ENCODE data around the gene REG4.
A peak's percentile ranks its signal among the peaks of the same experiment; 100 is the strongest.

The REG4 gene

GRCh38 chr1:119816407-119816806 lies 5.1 kb upstream of the REG4 start:
- Mint-ChIP-seq H3K27ac (no peak overlapping the region), H3K4me1 (no peaks in the 10 kb centered on the region), H3K4me3 (no peak overlapping the region), H3K27me3 (peaks cover 27% of the 10 kb centered on the region), H3K9me3 (no peaks in the 10 kb centered on the region)
- no peak for ATAC-seq
- no peak for DNase-seq

- Mint-ChIP-seq H3K27me3 (peaks cover 23% of the 10 kb centered on the region), H3K9me3 (no peaks in the 10 kb centered on the region), H3K4me3 (no peak overlapping the region), H3K4me1 (no peaks in the 10 kb centered on the region), H3K27ac (no peak overlapping the region)
- no peak for DNase-seq
- no peak for ATAC-seq
These were observed 4.7 kb upstream of the REG4 start for GRCh38 chr1:119815928-119816327.

- ATAC-seq (no peak), DNase-seq (no peak)
- Mint-ChIP-seq H3K27ac (no peak overlapping the region), H3K4me3 (no peak overlapping the region), H3K9me3 (no peaks in the 10 kb centered on the region), H3K27me3 (peaks cover 20% of the 10 kb centered on the region), H3K4me1 (no peaks in the 10 kb centered on the region)
These were observed 4.1 kb upstream of the REG4 start for GRCh38 chr1:119815361-119815760.

GRCh38 chr1:119814288-119814687 lies 3.0 kb upstream of the REG4 start:
- no peak for ATAC-seq
- no peak overlapping the region for H3K27ac Mint-ChIP-seq
- H3K4me3 Mint-ChIP-seq: no peak overlapping the region
- H3K9me3 Mint-ChIP-seq: no peaks in the 10 kb centered on the region
- H3K4me1 Mint-ChIP-seq: peaks cover under 1% of the 10 kb centered on the region
- H3K27me3 Mint-ChIP-seq: peaks cover 20% of the 10 kb centered on the region
- DNase-seq: no peak

GRCh38 chr1:119811985-119812557 lies 811 bp upstream of the REG4 start:
- no peak overlapping the region for H3K27ac Mint-ChIP-seq
- ATAC-seq (peak; percentile 56), DNase-seq (no peak)

GRCh38 chr1:119808972-119809550 lies 2.2 kb downstream of the REG4 start:
- H3K9me3 Mint-ChIP-seq: no peaks in the 10 kb centered on the region
- H3K27ac Mint-ChIP-seq: no peak overlapping the region
- peak; percentile 54 to 72 for DNase-seq
- ATAC-seq: peak; percentile 89
- H3K4me3 Mint-ChIP-seq: peak overlapping the region; percentile 24 to 33
- H3K4me1 Mint-ChIP-seq: peaks cover 11% of the 10 kb centered on the region
- H3K27me3 Mint-ChIP-seq: peaks cover 39% of the 10 kb centered on the region

More at GRCh38 chr1:119811985-119812557, 811 bp upstream of the REG4 start:
- Mint-ChIP-seq H3K27me3 (peaks cover 37% of the 10 kb centered on the region), H3K9me3 (no peaks in the 10 kb centered on the region), H3K4me1 (peaks cover 5% of the 10 kb centered on the region), H3K4me3 (no peak overlapping the region)

GRCh38 chr1:119808491-119808890 lies 2.8 kb downstream of the REG4 start:
- Mint-ChIP-seq H3K27ac (peak overlapping the region in 1 of 2 donors; percentile 59), H3K4me3 (no peak overlapping the region), H3K9me3 (no peaks in the 10 kb centered on the region), H3K4me1 (peaks cover 11% of the 10 kb centered on the region), H3K27me3 (peaks cover 39% of the 10 kb centered on the region)
- ATAC-seq: no peak
- no peak for DNase-seq

- H3K27ac Mint-ChIP-seq: no peak overlapping the region
- H3K9me3 Mint-ChIP-seq: no peaks in the 10 kb centered on the region
- H3K4me1 Mint-ChIP-seq: peaks cover 11% of the 10 kb centered on the region
- DNase-seq: no peak
- peaks cover 33% of the 10 kb centered on the region for H3K27me3 Mint-ChIP-seq
- ATAC-seq: peak; percentile 52
- H3K4me3 Mint-ChIP-seq: no peak overlapping the region
These were observed 4.8 kb downstream of the REG4 start for GRCh38 chr1:119806489-119806888.

GRCh38 chr1:119805746-119806145 lies 5.5 kb downstream of the REG4 start:
- Mint-ChIP-seq H3K27ac (peak overlapping the region in 1 of 2 donors; percentile 4), H3K27me3 (peaks cover 31% of the 10 kb centered on the region), H3K4me1 (peaks cover 12% of the 10 kb centered on the region), H3K4me3 (no peak overlapping the region), H3K9me3 (no peaks in the 10 kb centered on the region)
- no peak for DNase-seq
- ATAC-seq: no peak

GRCh38 chr1:119805247-119805646 lies 6.0 kb downstream of the REG4 start:
- ATAC-seq: no peak
- H3K4me1 Mint-ChIP-seq: peaks cover 17% of the 10 kb centered on the region
- H3K9me3 Mint-ChIP-seq: no peaks in the 10 kb centered on the region
- H3K27me3 Mint-ChIP-seq: peaks cover 31% of the 10 kb centered on the region
- no peak overlapping the region for H3K27ac Mint-ChIP-seq
- H3K4me3 Mint-ChIP-seq: no peak overlapping the region
- DNase-seq: no peak

GRCh38 chr1:119799599-119800177 lies 11.6 kb downstream of the REG4 start:
- H3K9me3 Mint-ChIP-seq: no peaks in the 10 kb centered on the region
- ATAC-seq: peak; percentile 84

GRCh38 chr1:119799003-119799402 lies 12.3 kb downstream of the REG4 start:
- DNase-seq (peak in 1 of 2 donors; percentile 16), ATAC-seq (peak; percentile 29)
- H3K27me3 Mint-ChIP-seq: no peaks in the 10 kb centered on the region
- H3K4me1 Mint-ChIP-seq: peaks cover 58% of the 10 kb centered on the region
- peak overlapping the region; percentile 90 to 97 for H3K27ac Mint-ChIP-seq
- H3K9me3 Mint-ChIP-seq: no peaks in the 10 kb centered on the region
- peak overlapping the region; percentile 79 to 80 for H3K4me3 Mint-ChIP-seq

More at GRCh38 chr1:119799599-119800177, 11.6 kb downstream of the REG4 start:
- Mint-ChIP-seq H3K27ac (peak overlapping the region; percentile 90 to 97), H3K27me3 (no peaks in the 10 kb centered on the region), H3K4me3 (peak overlapping the region; percentile 79 to 80), H3K4me1 (peaks cover 58% of the 10 kb centered on the region)
- peak; percentile 46 to 63 for DNase-seq

- H3K9me3 Mint-ChIP-seq: no peaks in the 10 kb centered on the region
- peak overlapping the region; percentile 66 to 79 for H3K4me3 Mint-ChIP-seq
- H3K27me3 Mint-ChIP-seq: no peaks in the 10 kb centered on the region
- ATAC-seq (no peak), DNase-seq (no peak)
- H3K27ac Mint-ChIP-seq: peak overlapping the region; percentile 83 to 93
- peaks cover 58% of the 10 kb centered on the region for H3K4me1 Mint-ChIP-seq
These were observed 13.7 kb downstream of the REG4 start for GRCh38 chr1:119797606-119798005.

GRCh38 chr1:119797162-119797561 lies 14.1 kb downstream of the REG4 start:
- peak; percentile 31 for ATAC-seq
- no peak for DNase-seq
- Mint-ChIP-seq H3K9me3 (no peaks in the 10 kb centered on the region), H3K4me3 (peak overlapping the region; percentile 66 to 79), H3K27me3 (no peaks in the 10 kb centered on the region), H3K27ac (peak overlapping the region; percentile 42 to 93), H3K4me1 (peaks cover 58% of the 10 kb centered on the region)

- DNase-seq: no peak
These were observed 15.7 kb downstream of the REG4 start for GRCh38 chr1:119795261-119796200.

More at GRCh38 chr1:119795261-119796200, 15.7 kb downstream of the REG4 start:
- Mint-ChIP-seq H3K4me1 (peaks cover 55% of the 10 kb centered on the region), H3K27ac (peak overlapping the region; percentile 63 to 75), H3K4me3 (peak overlapping the region; percentile 29 to 35), H3K9me3 (no peaks in the 10 kb centered on the region), H3K27me3 (peaks cover 8% of the 10 kb centered on the region)
- ATAC-seq: no peak

All from stimulated activated naive CD8-positive, alpha-beta T cell treated with anti-CD3 and anti-CD28 coated beads, Interleukin-15, amount 100 ng/mL, for 72 hours (primary cell).